SH-SY5Y (cell line): ENCODE results near the gene TM6SF1.

Source experiments
- GATA2 ChIP-seq: IDR thresholded peaks from 2 replicates; pipeline ENCODE4 v1.6.1; 2011; ENCODE audit warnings: mild to moderate bottlenecking, low read depth, low read length
- GATA3 ChIP-seq: IDR thresholded peaks from 2 replicates; pipeline ENCODE4 v1.6.1; 2011; ENCODE audit warnings: low read depth, mild to moderate bottlenecking, low read length, moderate library complexity

- TF ChIP-seq GATA2 (no peak), GATA3 (no peak)
Measured at GRCh38 chr15:83077491-83078230, 29.8 kb upstream of the TM6SF1 start.
